ENCODE data around the gene CADM1. TPM values are rescaled to one million over a fixed set of nuclear protein-coding genes. Genes with fewer than 3 reads are reported as not detected.
A peak's percentile ranks its signal among the peaks of the same experiment; 100 is the strongest.

The CADM1 gene
- total RNA-seq, 6 experiments from 2014 or later: 21.1 to 56.7 (median 30.6) TPM

GRCh38 chr11:115470928-115471327, 33.3 kb downstream of the CADM1 start:
- Histone ChIP-seq H3K4me3 (peak overlapping the region in 1 of 3 donors; percentile 11), H3K27ac (peak overlapping the region in 2 of 3 donors; percentile 22 to 52), H3K9me3 (no peaks in the 10 kb centered on the region), H3K27me3 (no peaks in the 10 kb centered on the region), H3K4me1 (peaks cover 0 to 31% (median 11%) of the 10 kb centered on the region in 4 donors), H3K36me3 (no peaks in the 10 kb centered on the region)
- 78% methylated on average over 3 of the region's 3 CpGs for WGBS (ENCODE audit: insufficient coverage, low coverage, low lambda C conversion rate, missing lambda C conversion rate)
- TF ChIP-seq POLR2A (IDR thresholded peaks at IDR 0.05): no peak
- TF ChIP-seq CTCF (IDR thresholded peaks at IDR 0.05): no peak
- intact Hi-C loops (cut with DNase I): no loop called here
- ATAC-seq (no peak), DNase-seq (no peak)

- H3K4me3 ChIP-seq: no peak overlapping the region
- peaks cover 0 to 22% (median 11%) of the 10 kb centered on the region in 4 donors for H3K4me1 ChIP-seq
- H3K27ac ChIP-seq: no peak overlapping the region
- TF ChIP-seq CTCF (IDR thresholded peaks at IDR 0.05) (no peak), POLR2A (IDR thresholded peaks at IDR 0.05) (no peak)
- H3K36me3 ChIP-seq: no peaks in the 10 kb centered on the region
- WGBS (ENCODE audit: insufficient coverage, low coverage, low lambda C conversion rate, missing lambda C conversion rate): 63% methylated on average over 3 of the region's 3 CpGs
- DNase-seq: no peak
- no peaks in the 10 kb centered on the region for H3K9me3 ChIP-seq
- no peak for ATAC-seq
- no peaks in the 10 kb centered on the region for H3K27me3 ChIP-seq
- intact Hi-C loops (cut with DNase I): no loop called here
Observed at GRCh38 chr11:115469361-115469760, 34.9 kb downstream of the CADM1 start.

GRCh38 chr11:115466122-115466521, 38.1 kb downstream of the CADM1 start:
- H3K36me3 ChIP-seq: no peaks in the 10 kb centered on the region
- intact Hi-C loops (cut with DNase I): no loop called here
- peaks cover 0 to 15% (median 5%) of the 10 kb centered on the region in 4 donors for H3K4me1 ChIP-seq
- H3K27ac ChIP-seq: no peak overlapping the region
- no peak overlapping the region for H3K4me3 ChIP-seq
- no peak for TF ChIP-seq POLR2A (IDR thresholded peaks at IDR 0.05)
- no peak for TF ChIP-seq CTCF (IDR thresholded peaks at IDR 0.05)
- WGBS (ENCODE audit: insufficient coverage, low coverage, low lambda C conversion rate, missing lambda C conversion rate): 66% methylated on average over 3 of the region's 3 CpGs
- H3K27me3 ChIP-seq: no peaks in the 10 kb centered on the region
- no peak for DNase-seq
- H3K9me3 ChIP-seq: no peaks in the 10 kb centered on the region
- ATAC-seq: no peak

GRCh38 chr11:115464269-115464668, 39.9 kb downstream of the CADM1 start:
- intact Hi-C loops (cut with DNase I): no loop called here
- Histone ChIP-seq H3K27ac (no peak overlapping the region), H3K36me3 (no peaks in the 10 kb centered on the region), H3K4me3 (no peak overlapping the region), H3K4me1 (no peaks in the 10 kb centered on the region), H3K9me3 (no peaks in the 10 kb centered on the region), H3K27me3 (no peaks in the 10 kb centered on the region)
- DNase-seq (no peak), ATAC-seq (no peak)
- WGBS (ENCODE audit: insufficient coverage, low coverage, low lambda C conversion rate, missing lambda C conversion rate): 94% methylated on average over 2 of the region's 2 CpGs
- TF ChIP-seq POLR2A (IDR thresholded peaks at IDR 0.05) (no peak), CTCF (IDR thresholded peaks at IDR 0.05) (no peak)

DNA sequence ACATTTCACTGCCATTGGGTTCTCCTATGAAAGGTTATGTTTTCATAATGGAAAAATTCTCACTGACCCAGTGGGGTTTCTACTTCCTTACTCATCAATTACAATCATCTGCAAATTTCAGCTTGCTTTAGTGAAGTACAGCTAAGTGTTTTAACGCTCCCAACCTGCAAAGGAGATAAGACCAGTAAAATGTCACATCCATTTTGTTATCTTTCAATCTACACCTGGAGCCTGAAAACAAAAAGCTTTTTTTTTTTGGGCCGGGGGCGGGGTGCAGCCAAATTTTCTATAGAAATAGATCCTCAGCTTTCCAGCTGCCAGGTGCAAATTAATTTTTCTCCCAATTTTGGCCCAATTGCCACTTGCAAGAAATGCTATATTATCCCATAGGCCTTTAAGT, 40.6 kb downstream of the CADM1 start:
- intact Hi-C loops (cut with DNase I): no loop called here
- 88% methylated on average over 3 of the region's 3 CpGs for WGBS (ENCODE audit: insufficient coverage, low coverage, low lambda C conversion rate, missing lambda C conversion rate)
- ATAC-seq: no peak
- Histone ChIP-seq H3K27ac (no peak overlapping the region), H3K4me1 (no peaks in the 10 kb centered on the region), H3K36me3 (no peaks in the 10 kb centered on the region), H3K27me3 (no peaks in the 10 kb centered on the region), H3K9me3 (no peaks in the 10 kb centered on the region), H3K4me3 (no peak overlapping the region)
- no peak for DNase-seq
- TF ChIP-seq POLR2A (IDR thresholded peaks at IDR 0.05) (no peak), CTCF (IDR thresholded peaks at IDR 0.05) (no peak)

Measured in right lobe of liver (tissue), 6 donors.